Panc1 (cell line): ENCODE measurements around the gene CFAP97.

Experiments used
- CTCF ChIP-seq: fragments of 450-650 bp; IDR thresholded peaks from 2 replicates; pipeline ENCODE4 v1.5.1; 2017; ENCODE audit warnings: mild to moderate bottlenecking
- POLR2AphosphoS5 ChIP-seq: IDR thresholded peaks from 2 replicates; pipeline ENCODE4 v1.6.1; 2012; ENCODE audit warnings: mild to moderate bottlenecking, low read depth, low read length, moderate library complexity
- REST ChIP-seq, 2 experiments: IDR thresholded peaks; 2 replicates each; pipeline ENCODE4 v1.6.1; 2011 to 2012; ENCODE audit warnings: low read depth in 2 of 2, control low read depth in 1 of 2, low read length in 1 of 2, mild to moderate bottlenecking in 1 of 2, moderate library complexity in 1 of 2; ENCODE audit not compliant: insufficient read depth in 1 of 2
- TCF7L2 ChIP-seq: IDR thresholded peaks from 2 replicates; pipeline ENCODE4 v1.6.1; 2011; ENCODE audit warnings: mild to moderate bottlenecking, low read depth, low read length, inconsistent platforms

- TF ChIP-seq CTCF (no peak), POLR2AphosphoS5 (no peak), REST (IDR thresholded peaks at IDR 0.05; ENCODE audit: insufficient read depth in 1 of 2, low read depth in 2 of 2, low read length in 1 of 2) (no peak), TCF7L2 (no peak)
Observed at GRCh38 chr4:185225940-185226339, 22.1 kb upstream of the CFAP97 start.
